ENCODE measurements around the gene EEF1A2.

DNA sequence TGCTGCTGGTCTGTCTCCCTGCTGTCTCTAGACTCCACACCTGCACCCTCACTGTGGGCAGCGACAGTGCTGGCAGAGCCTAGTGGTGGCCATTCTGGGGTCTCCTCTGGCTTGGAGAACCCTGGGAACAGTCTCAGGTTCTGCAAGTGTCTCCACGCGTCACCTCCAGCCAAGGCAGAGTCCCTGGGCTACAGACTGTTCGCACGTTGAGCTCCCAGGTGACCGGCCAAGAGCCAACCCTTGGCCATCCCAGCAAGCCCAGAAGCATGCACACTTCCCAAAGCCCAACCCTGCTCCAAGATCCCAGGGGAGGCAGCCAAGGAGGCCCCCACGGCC, 4.8 kb downstream of the EEF1A2 start:
- no peak for TF ChIP-seq POLR2A (IDR thresholded peaks at IDR 0.05)
- TF ChIP-seq CTCF (IDR thresholded peaks at IDR 0.05): no peak

Measured in lower leg skin (tissue), 3 donors.